ENCODE results near the gene WDR83. TPM values are rescaled to one million over a fixed set of nuclear protein-coding genes. Genes with fewer than 3 reads are reported as not detected.
A peak's percentile ranks its signal among the peaks of the same experiment; 100 is the strongest.

WDR83 gene
- total and polyA plus RNA-seq, 4 donors, result 3.9 to 5.1 (median 4.2) TPM

GRCh38 chr19:12629215-12629614, 37.4 kb upstream of the WDR83 start:
- 97% methylated on average over 7 of the region's 7 CpGs for WGBS
- H3K9me3 ChIP-seq (ENCODE audit: control insufficient read depth in 4 of 4, low read length in 3 of 4), result peaks cover 27 to 35% (median 28%) of the 10 kb centered on the region in 4 donors
- no peak overlapping the region for H3K9ac ChIP-seq (ENCODE audit: low read depth in 1 of 2, low read length in 2 of 2)
- DNase-seq (ENCODE audit: low spot score), result no peak
- H3K36me3 ChIP-seq (ENCODE audit: control insufficient read depth in 4 of 4, insufficient read depth in 3 of 4, low read depth in 1 of 4, low read length in 3 of 4), result peaks cover 32 to 62% (median 51%) of the 10 kb centered on the region in 4 donors
- no peak overlapping the region for H3K27ac ChIP-seq (ENCODE audit: low read depth in 1 of 2, low read length in 2 of 2)
- H3K27me3 ChIP-seq (ENCODE audit: control insufficient read depth in 4 of 4, insufficient read depth in 4 of 4, low read length in 3 of 4), result no peaks in the 10 kb centered on the region
- TF ChIP-seq TAF1 (conservative IDR thresholded peaks at IDR 0.05), result no peak
- no peak for TF ChIP-seq HNF4G (IDR thresholded peaks at IDR 0.05)
- peaks cover 0 to 1% (median 0%) of the 10 kb centered on the region in 4 donors for H3K4me1 ChIP-seq (ENCODE audit: control insufficient read depth in 4 of 4, insufficient read depth in 4 of 4, low read length in 3 of 4)
- H3K4me3 ChIP-seq (ENCODE audit: low read depth in 1 of 3, low read length in 3 of 3), result peak overlapping the region in 2 of 3 donors; percentile 31 to 37

GRCh38 chr19:12636631-12637030, 30.0 kb upstream of the WDR83 start:
- no peak overlapping the region for H3K27ac ChIP-seq (ENCODE audit: low read depth in 1 of 2, low read length in 2 of 2)
- peaks cover 0 to 4% (median 1%) of the 10 kb centered on the region in 4 donors for H3K4me1 ChIP-seq (ENCODE audit: control insufficient read depth in 4 of 4, insufficient read depth in 4 of 4, low read length in 3 of 4)
- H3K36me3 ChIP-seq (ENCODE audit: control insufficient read depth in 4 of 4, insufficient read depth in 3 of 4, low read depth in 1 of 4, low read length in 3 of 4), result peaks cover 0 to 3% (median under 1%) of the 10 kb centered on the region in 4 donors
- no peak overlapping the region for H3K9ac ChIP-seq (ENCODE audit: low read depth in 1 of 2, low read length in 2 of 2)
- no peak overlapping the region for H3K4me3 ChIP-seq (ENCODE audit: low read depth in 1 of 3, low read length in 3 of 3)
- no peaks in the 10 kb centered on the region for H3K9me3 ChIP-seq (ENCODE audit: control insufficient read depth in 4 of 4, low read length in 3 of 4)
- H3K27me3 ChIP-seq (ENCODE audit: control insufficient read depth in 4 of 4, insufficient read depth in 4 of 4, low read length in 3 of 4), result no peaks in the 10 kb centered on the region
- no peak for TF ChIP-seq REST (IDR thresholded peaks at IDR 0.05)
- TF ChIP-seq CTCF (IDR thresholded peaks at IDR 0.05; ENCODE audit: low read depth, low read length, missing input control), result no peak
- no peak for TF ChIP-seq NR2F2 (IDR thresholded peaks at IDR 0.05)
- TF ChIP-seq FOXA2 (IDR thresholded peaks at IDR 0.05), result no peak
- TF ChIP-seq YY1 (IDR thresholded peaks at IDR 0.05), result no peak
- TF ChIP-seq EGR1 (IDR thresholded peaks at IDR 0.05; ENCODE audit: low read depth in 2 of 2), result no peak
- TF ChIP-seq SP1 (IDR thresholded peaks at IDR 0.05), result no peak
- no peak for DNase-seq (ENCODE audit: low spot score)
- WGBS, result 87% methylated on average over 13 of the region's 13 CpGs

- H3K36me3 ChIP-seq (ENCODE audit: control insufficient read depth in 4 of 4, insufficient read depth in 3 of 4, low read depth in 1 of 4, low read length in 3 of 4), result no peaks in the 10 kb centered on the region
- no peak overlapping the region for H3K27ac ChIP-seq (ENCODE audit: low read depth in 1 of 2, low read length in 2 of 2)
- DNase-seq (ENCODE audit: low spot score), result no peak
- no peaks in the 10 kb centered on the region for H3K27me3 ChIP-seq (ENCODE audit: control insufficient read depth in 4 of 4, insufficient read depth in 4 of 4, low read length in 3 of 4)
- 93% methylated on average over 22 of the region's 22 CpGs for WGBS
- TF ChIP-seq MAX (IDR thresholded peaks at IDR 0.05) (no peak), JUND (IDR thresholded peaks at IDR 0.05) (no peak), HNF4G (IDR thresholded peaks at IDR 0.05) (no peak), NR2F2 (IDR thresholded peaks at IDR 0.05) (no peak), ZBTB33 (IDR thresholded peaks at IDR 0.05) (no peak), FOXA1 (IDR thresholded peaks at IDR 0.05) (no peak), REST (IDR thresholded peaks at IDR 0.05) (no peak), RAD21 (IDR thresholded peaks at IDR 0.05) (no peak), YY1 (IDR thresholded peaks at IDR 0.05) (no peak), SP1 (IDR thresholded peaks at IDR 0.05) (no peak)
- H3K9me3 ChIP-seq (ENCODE audit: control insufficient read depth in 4 of 4, low read length in 3 of 4), result no peaks in the 10 kb centered on the region
- no peak overlapping the region for H3K9ac ChIP-seq (ENCODE audit: low read depth in 1 of 2, low read length in 2 of 2)
- peaks cover 0 to 4% (median 1%) of the 10 kb centered on the region in 4 donors for H3K4me1 ChIP-seq (ENCODE audit: control insufficient read depth in 4 of 4, insufficient read depth in 4 of 4, low read length in 3 of 4)
- H3K4me3 ChIP-seq (ENCODE audit: low read depth in 1 of 3, low read length in 3 of 3), result no peak overlapping the region
These were observed 27.9 kb upstream of the WDR83 start for GRCh38 chr19:12638611-12639182.
